ENCODE measurements around the gene FMNL2. TPM values are rescaled to one million over a fixed set of nuclear protein-coding genes. Genes with fewer than 3 reads are reported as not detected.
A peak's percentile ranks its signal among the peaks of the same experiment; 100 is the strongest.

FMNL2 gene
- total RNA-seq, 4 donors from 2014 or later, result 25.2 to 35.0 (median 27.4) TPM

- Histone ChIP-seq H3K27ac (no peak overlapping the region), H3K9me3 (no peaks in the 10 kb centered on the region), H3K36me3 (peaks cover 0 to 84% of the 10 kb centered on the region in 2 donors), H3K4me3 (no peak overlapping the region), H3K4me1 (peaks cover 0 to 7% (median 0%) of the 10 kb centered on the region in 3 donors), H3K27me3 (no peaks in the 10 kb centered on the region)
- ATAC-seq, result no peak
- WGBS, 2 donors (ENCODE audit: low coverage in 1 of 2), result no CpG with 5 or more reads among the region's 2 CpGs
- TF ChIP-seq POLR2AphosphoS5 (IDR thresholded peaks at IDR 0.05), result no peak
- no peak for TF ChIP-seq POLR2A (IDR thresholded peaks at IDR 0.05)
- TF ChIP-seq EP300 (IDR thresholded peaks at IDR 0.05), result no peak
- no peak for TF ChIP-seq CTCF (IDR thresholded peaks at IDR 0.05)
Observed at GRCh38 chr2:152638056-152638455, 303.1 kb downstream of the FMNL2 start.

- 62 to 82% methylated on average over 3 to 8 of the region's 8 CpGs for WGBS, 2 donors (ENCODE audit: low coverage in 1 of 2)
- no peaks in the 10 kb centered on the region for H3K27me3 ChIP-seq
- peaks cover 0 to 84% of the 10 kb centered on the region in 2 donors for H3K36me3 ChIP-seq
- H3K27ac ChIP-seq, result no peak overlapping the region
- TF ChIP-seq POLR2AphosphoS5 (IDR thresholded peaks at IDR 0.05), result no peak
- no peak for TF ChIP-seq EP300 (IDR thresholded peaks at IDR 0.05)
- TF ChIP-seq POLR2A (IDR thresholded peaks at IDR 0.05), result no peak
- TF ChIP-seq CTCF (IDR thresholded peaks at IDR 0.05), result no peak
- H3K9me3 ChIP-seq, result no peaks in the 10 kb centered on the region
- H3K4me3 ChIP-seq, result no peak overlapping the region
- ATAC-seq, result no peak
- peaks cover 0 to 7% (median 0%) of the 10 kb centered on the region in 3 donors for H3K4me1 ChIP-seq
Observed at GRCh38 chr2:152638590-152638989, 303.6 kb downstream of the FMNL2 start.

DNA sequence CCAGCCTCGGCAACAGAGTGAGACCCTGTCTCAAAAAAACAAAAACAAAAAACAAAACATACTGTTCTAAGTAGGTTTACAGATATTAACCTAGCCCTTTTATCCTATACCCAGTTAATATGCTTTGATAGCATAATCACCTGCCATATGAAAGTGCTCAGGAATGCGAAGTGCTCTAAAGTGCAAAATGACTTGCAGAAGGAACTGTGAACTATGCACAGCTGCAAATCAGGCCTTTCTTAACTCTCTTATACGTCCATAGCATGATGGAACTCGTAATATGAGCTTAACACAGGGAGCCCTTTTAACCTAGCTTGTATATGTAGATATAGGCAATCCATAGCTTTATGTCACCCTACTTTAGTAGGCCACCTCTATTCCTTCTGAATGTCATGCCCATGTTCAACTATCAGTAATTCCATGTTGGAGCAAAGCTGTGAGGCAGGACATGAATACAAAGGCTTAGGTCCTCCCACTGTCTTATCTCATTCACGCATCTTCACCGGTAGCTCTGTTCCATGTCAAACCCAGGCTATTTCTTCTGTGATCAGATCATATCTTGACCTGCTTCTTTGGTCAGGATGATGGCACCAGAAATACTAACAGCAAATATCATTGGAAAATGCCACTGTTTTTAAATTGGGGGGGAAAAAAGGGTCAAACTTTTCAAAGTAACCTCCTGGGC is 309.4 kb downstream of the FMNL2 start:
- Histone ChIP-seq H3K4me3 (no peak overlapping the region), H3K27ac (no peak overlapping the region), H3K36me3 (peaks cover 0 to 65% of the 10 kb centered on the region in 2 donors), H3K27me3 (no peaks in the 10 kb centered on the region), H3K9me3 (no peaks in the 10 kb centered on the region), H3K4me1 (peaks cover 0 to 24% (median 5%) of the 10 kb centered on the region in 3 donors)
- ATAC-seq, result no peak
- TF ChIP-seq CTCF (IDR thresholded peaks at IDR 0.05), result no peak
- TF ChIP-seq POLR2AphosphoS5 (IDR thresholded peaks at IDR 0.05), result no peak
- TF ChIP-seq POLR2A (IDR thresholded peaks at IDR 0.05), result no peak
- TF ChIP-seq EP300 (IDR thresholded peaks at IDR 0.05), result no peak
- WGBS, 2 donors (ENCODE audit: low coverage in 1 of 2), result 81 to 98% methylated on average over 2 to 5 of the region's 6 CpGs

DNA sequence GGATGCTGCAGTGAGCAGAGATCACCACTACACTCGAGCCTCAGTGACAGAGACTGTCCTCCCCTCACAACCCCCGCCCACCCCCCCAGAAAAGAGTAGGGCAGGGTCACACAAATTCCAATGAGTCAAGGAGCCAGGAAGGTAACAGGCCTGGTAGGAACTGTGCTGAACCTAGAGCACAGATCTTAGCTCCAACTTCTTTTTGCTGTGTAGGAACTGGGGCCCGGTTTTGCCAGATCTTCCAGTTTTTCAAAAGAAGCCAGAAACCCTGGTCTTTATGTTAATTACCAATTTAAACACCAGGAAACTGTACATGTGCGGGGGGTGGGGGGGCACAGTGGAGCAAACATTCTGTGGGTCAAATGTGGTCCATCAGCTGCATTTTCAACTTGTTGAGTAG is 311.3 kb downstream of the FMNL2 start:
- H3K36me3 ChIP-seq, result peaks cover 0 to 54% of the 10 kb centered on the region in 2 donors
- H3K4me1 ChIP-seq, result peaks cover 0 to 24% (median 5%) of the 10 kb centered on the region in 3 donors
- no peak for ATAC-seq
- no peaks in the 10 kb centered on the region for H3K9me3 ChIP-seq
- H3K4me3 ChIP-seq, result no peak overlapping the region
- 50 to 69% methylated on average over 3 of the region's 4 CpGs for WGBS, 2 donors (ENCODE audit: low coverage in 1 of 2)
- no peaks in the 10 kb centered on the region for H3K27me3 ChIP-seq
- no peak for TF ChIP-seq POLR2AphosphoS5 (IDR thresholded peaks at IDR 0.05)
- TF ChIP-seq EP300 (IDR thresholded peaks at IDR 0.05), result no peak
- no peak for TF ChIP-seq CTCF (IDR thresholded peaks at IDR 0.05)
- TF ChIP-seq POLR2A (IDR thresholded peaks at IDR 0.05), result no peak
- peak overlapping the region in 3 of 4 donors; percentile 0 to 52 (median 36) for H3K27ac ChIP-seq

DNA sequence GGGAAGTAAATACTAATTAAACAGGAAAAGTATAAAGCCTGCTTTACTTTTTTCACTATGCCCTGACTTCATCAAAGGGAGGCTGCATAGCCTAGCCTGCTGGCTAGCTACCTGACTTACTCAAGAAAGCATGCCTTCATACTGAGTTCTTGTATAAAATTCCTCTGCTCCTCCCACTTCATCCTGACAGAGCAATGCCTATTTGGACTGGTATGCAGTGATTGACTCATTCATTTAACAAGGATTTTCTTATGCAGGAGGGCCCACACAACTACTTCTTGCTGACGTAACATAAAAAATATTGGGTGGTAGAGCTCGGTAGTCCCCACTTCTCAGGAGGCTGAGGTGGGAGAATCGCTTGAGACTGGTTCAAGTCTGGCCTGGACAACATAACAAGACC is 311.8 kb downstream of the FMNL2 start:
- Histone ChIP-seq H3K27ac (peak overlapping the region in 3 of 4 donors; percentile 0 to 52 (median 36)), H3K36me3 (peaks cover 0 to 50% of the 10 kb centered on the region in 2 donors), H3K27me3 (no peaks in the 10 kb centered on the region), H3K9me3 (no peaks in the 10 kb centered on the region), H3K4me3 (no peak overlapping the region), H3K4me1 (peaks cover 0 to 24% (median 5%) of the 10 kb centered on the region in 3 donors)
- 58 to 64% methylated on average over 3 of the region's 3 CpGs for WGBS, 2 donors (ENCODE audit: low coverage in 1 of 2)
- no peak for TF ChIP-seq CTCF (IDR thresholded peaks at IDR 0.05)
- ATAC-seq, result peak; percentile 58
